GM12801 (cell line): Measurements from ENCODE around the gene LPAR2.

Experiments
- CTCF ChIP-seq: IDR thresholded peaks from one replicate; pipeline ENCODE4 v1.5.1; 2011; ENCODE audit warnings: control low read depth; ENCODE audit not compliant: insufficient read length; ENCODE audit errors: extremely low read depth

LPAR2 gene

GRCh38 chr19:19655641-19656343 lies 27.8 kb upstream of the LPAR2 start:
- TF ChIP-seq CTCF, result no peak

GRCh38 chr19:19655051-19655594 lies 27.1 kb upstream of the LPAR2 start:
- no peak for TF ChIP-seq CTCF

GRCh38 chr19:19654441-19654840 lies 26.4 kb upstream of the LPAR2 start:
- no peak for TF ChIP-seq CTCF

- TF ChIP-seq CTCF, result no peak
Measured at GRCh38 chr19:19653597-19654147, 25.7 kb upstream of the LPAR2 start.

- TF ChIP-seq CTCF, result no peak
Measured at GRCh38 chr19:19652482-19653295, 24.7 kb upstream of the LPAR2 start.

GRCh38 chr19:19651076-19651475 lies 23.1 kb upstream of the LPAR2 start:
- TF ChIP-seq CTCF, result no peak

GRCh38 chr19:19650331-19650730 lies 22.3 kb upstream of the LPAR2 start:
- no peak for TF ChIP-seq CTCF
